ENCODE measurements around the gene CHST12.

The CHST12 gene

GRCh38 chr7:2488681-2489080 is 85.3 kb downstream of the CHST12 start:
- no peak overlapping the region for H3K4me3 ChIP-seq (replicated peaks; ENCODE audit: low read depth, low read length)
- no peak for TF ChIP-seq CTCF (IDR thresholded peaks at IDR 0.05; ENCODE audit: low read length, missing control alignments)
- no peak for DNase-seq (ENCODE audit: low read depth)

GRCh38 chr7:2490181-2490651 is 86.8 kb downstream of the CHST12 start:
- DNase-seq (ENCODE audit: low read depth) = no peak
- H3K4me3 ChIP-seq (replicated peaks; ENCODE audit: low read depth, low read length) = no peak overlapping the region
- no peak for TF ChIP-seq CTCF (IDR thresholded peaks at IDR 0.05; ENCODE audit: low read length, missing control alignments)

GRCh38 chr7:2492038-2492437 is 88.6 kb downstream of the CHST12 start:
- DNase-seq (ENCODE audit: low read depth) = no peak
- TF ChIP-seq CTCF (IDR thresholded peaks at IDR 0.05; ENCODE audit: low read length, missing control alignments) = no peak
- no peak overlapping the region for H3K4me3 ChIP-seq (replicated peaks; ENCODE audit: low read depth, low read length)

GRCh38 chr7:2493205-2494164 is 90.1 kb downstream of the CHST12 start:
- TF ChIP-seq CTCF (IDR thresholded peaks at IDR 0.05; ENCODE audit: low read length, missing control alignments) = no peak
- H3K4me3 ChIP-seq (replicated peaks; ENCODE audit: low read depth, low read length) = no peak overlapping the region
- DNase-seq (ENCODE audit: low read depth) = no peak

- TF ChIP-seq CTCF (IDR thresholded peaks at IDR 0.05; ENCODE audit: low read length, missing control alignments) = no peak
- no peak for DNase-seq (ENCODE audit: low read depth)
- H3K4me3 ChIP-seq (replicated peaks; ENCODE audit: low read depth, low read length) = no peak overlapping the region
These were observed 91.0 kb downstream of the CHST12 start for GRCh38 chr7:2494191-2495130.

- no peak for TF ChIP-seq CTCF (IDR thresholded peaks at IDR 0.05; ENCODE audit: low read length, missing control alignments)
- DNase-seq (ENCODE audit: low read depth) = no peak
- H3K4me3 ChIP-seq (replicated peaks; ENCODE audit: low read depth, low read length) = no peak overlapping the region
These were observed 92.2 kb downstream of the CHST12 start for GRCh38 chr7:2495418-2496299.

Data from fibroblast of pulmonary artery (primary cell).